HG03066 (cell line): Measurements from ENCODE around the gene HCLS1.
"Not testable (repeated sequence)": the region's sequence is repeated elsewhere in the genome, so short reads cannot be mapped to it uniquely, and the experiment has no call there.

Experiments
- ATAC-seq: cut with Tn5 transposase; IDR thresholded peaks from one replicate; pipeline ENCODE4 v1.9.1; 2021; ENCODE audit warnings: low read depth; ENCODE audit not compliant: unreplicated experiment

The HCLS1 gene, protein sequence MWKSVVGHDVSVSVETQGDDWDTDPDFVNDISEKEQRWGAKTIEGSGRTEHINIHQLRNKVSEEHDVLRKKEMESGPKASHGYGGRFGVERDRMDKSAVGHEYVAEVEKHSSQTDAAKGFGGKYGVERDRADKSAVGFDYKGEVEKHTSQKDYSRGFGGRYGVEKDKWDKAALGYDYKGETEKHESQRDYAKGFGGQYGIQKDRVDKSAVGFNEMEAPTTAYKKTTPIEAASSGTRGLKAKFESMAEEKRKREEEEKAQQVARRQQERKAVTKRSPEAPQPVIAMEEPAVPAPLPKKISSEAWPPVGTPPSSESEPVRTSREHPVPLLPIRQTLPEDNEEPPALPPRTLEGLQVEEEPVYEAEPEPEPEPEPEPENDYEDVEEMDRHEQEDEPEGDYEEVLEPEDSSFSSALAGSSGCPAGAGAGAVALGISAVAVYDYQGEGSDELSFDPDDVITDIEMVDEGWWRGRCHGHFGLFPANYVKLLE

DNA sequence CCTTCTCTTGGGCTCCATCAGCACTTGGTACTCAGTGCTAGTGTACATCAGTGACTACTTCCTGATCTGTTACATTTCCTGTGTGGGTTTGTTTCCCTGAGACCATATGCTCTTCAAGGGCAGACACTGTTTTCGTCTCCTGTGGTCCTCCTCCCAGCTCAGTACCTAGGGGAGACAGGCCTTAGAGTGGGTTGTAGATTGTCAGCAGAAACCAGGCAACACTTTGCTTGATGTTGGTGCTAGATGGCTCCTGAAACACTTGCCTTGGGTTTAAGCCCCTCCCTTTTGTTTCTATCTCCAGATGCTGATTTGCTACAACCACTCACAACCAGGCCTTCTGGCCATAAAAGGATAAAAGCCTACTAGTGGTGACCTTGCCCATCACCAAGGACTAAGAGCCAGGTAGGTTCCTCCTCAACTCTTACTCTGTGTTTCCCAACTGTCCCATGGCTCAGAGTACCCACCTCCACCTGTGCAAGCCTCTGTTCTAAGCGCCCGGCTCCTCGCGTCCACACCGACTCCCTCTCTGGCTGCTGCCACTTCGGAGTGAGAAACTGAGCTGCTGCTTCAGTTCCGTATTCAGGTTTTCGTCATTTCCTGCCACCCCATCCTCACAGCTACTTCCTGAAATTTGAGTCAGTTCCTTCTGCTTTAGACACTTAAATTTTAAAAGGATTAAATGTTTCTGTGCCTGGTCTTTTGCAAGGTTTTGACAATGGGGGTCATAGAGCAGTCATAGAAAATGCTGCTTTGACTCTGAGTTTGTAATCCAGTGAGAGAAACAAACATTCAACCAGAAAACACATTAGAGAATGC, at the start of gene HCLS1:
TSS of gene HCLS1 (minus strand) at position 548 of the 816 bp plus-strand sequence. CDS start 2,556 bp downstream, outside the sequence.
- ATAC-seq: peak; percentile 85

DNA sequence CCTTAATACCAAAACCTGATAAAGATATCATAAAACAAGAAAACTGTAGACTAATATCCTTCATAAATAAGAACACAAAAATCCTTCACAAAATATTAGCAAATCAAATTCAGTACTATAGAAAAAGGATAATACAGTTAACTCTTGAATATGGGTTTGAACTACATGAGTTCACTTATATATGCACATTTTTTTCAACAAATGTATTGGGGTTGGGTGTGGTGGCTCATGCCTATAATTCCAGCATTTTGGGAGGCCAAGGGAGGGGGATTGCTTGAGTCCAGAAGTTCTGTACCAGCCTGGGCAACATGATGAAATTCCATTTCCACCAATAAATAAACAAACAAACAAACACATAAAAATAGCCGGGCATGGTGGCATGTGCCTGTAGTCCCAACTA, 49.6 kb upstream of the HCLS1 start:
- no peak for ATAC-seq

DNA sequence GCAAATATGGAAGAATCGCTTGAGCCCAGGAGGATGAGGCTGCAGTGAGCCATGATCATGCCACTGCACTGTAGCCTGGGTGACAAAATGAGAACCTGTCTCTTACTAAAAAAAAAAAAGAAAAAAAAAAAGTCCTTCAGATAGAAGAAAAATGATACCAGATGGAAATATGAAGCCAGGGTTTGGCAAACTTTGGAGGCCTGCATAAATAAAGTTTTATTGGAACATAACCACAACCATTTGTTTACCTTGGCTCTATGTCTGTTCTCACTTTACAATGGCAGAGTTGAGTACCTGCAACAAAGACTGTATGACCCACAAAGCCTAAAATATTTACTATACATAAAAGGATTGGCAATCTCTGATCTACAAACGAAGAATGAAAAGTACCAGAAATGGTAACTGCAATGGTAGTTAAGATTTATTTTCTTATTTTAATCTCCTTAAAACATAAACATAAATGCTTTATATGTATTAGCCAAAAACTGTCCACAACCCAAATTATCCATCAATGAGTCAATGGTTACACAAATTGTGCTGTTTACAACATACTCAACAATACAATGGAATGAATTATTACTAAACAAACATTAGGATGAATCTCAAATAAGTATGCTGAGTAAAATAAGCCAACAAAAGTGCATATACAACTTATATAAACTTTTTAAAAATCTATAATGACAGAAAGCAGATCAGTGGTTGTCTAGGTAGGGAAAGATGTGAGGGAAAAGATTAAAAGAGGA, 47.0 kb upstream of the HCLS1 start:
- no peak for ATAC-seq

DNA sequence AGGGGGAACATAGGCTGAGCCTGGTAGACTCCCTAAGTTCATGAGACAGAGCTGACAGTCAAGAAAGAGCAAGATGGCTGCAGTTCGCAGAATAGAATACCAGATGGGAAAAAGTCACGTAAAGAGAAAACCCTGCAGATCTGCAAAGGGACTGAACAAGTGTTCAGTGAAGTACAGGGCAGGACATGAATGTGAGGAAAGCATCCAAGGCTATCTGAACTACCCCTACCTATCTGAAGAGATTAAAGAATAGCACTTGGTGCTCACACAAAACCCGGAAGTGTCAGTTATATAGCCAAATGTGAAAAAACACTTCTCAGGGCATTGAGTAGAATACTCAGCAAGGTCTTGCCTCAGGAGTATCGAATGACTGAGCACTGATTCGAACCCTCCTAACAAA, 44.8 kb upstream of the HCLS1 start:
- no peak for ATAC-seq

DNA sequence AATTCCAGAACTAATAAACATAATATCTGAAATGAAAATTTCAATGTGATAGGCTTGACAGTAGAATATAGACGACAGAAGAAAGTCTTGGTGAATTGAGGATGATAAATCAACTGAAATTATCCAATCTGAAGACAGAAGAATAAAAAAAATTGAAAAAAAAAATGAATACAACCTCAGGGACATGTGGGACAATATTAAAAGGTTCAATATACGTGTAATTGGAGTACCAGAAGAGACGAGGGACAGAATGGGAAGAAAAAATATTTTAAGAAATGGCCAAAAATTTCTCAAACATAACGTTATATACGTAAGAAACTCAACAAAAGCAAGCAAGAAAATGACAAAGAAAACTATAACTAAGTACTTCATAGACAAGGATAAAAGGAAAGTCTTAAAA, 43.3 kb upstream of the HCLS1 start:
- no peak for ATAC-seq

DNA sequence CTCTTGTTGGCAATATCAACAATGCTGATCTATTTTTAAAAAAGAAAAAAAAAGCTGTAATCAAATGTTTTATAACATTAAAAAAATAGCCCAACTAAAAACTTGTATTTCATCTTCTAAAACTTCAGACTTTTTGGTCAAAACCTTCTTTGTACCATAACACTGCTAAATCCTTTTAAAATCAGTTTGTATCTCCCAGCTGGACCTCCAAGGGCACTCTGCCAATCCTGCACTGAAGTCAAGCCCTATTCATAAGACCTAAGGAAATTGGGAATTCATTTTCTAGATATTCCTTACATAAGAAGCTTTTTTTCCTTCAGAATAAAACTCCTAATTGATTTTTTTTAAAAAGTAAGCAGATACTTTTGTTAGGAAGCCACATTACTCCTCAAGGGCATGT, 38.2 kb upstream of the HCLS1 start:
- ATAC-seq: no peak

DNA sequence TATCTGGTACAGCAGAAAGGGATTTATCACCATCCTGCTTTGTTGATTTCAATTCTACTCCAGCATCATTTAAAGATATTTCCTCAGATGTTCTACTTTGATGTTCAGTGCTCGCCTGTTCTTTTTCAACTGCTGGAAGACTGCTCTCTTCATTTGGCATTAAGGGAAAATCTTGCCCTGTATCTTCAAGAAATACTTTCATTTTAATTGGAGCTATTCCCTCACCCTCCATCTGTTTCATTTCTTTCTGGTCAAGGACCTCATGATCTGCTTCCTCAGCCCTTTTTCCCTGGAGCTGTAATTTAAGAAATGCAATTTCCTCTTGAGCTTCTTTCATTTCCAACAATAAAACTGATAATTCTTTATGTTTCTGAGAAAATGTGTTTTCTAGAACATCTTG, 37.8 kb upstream of the HCLS1 start:
- no peak for ATAC-seq

DNA sequence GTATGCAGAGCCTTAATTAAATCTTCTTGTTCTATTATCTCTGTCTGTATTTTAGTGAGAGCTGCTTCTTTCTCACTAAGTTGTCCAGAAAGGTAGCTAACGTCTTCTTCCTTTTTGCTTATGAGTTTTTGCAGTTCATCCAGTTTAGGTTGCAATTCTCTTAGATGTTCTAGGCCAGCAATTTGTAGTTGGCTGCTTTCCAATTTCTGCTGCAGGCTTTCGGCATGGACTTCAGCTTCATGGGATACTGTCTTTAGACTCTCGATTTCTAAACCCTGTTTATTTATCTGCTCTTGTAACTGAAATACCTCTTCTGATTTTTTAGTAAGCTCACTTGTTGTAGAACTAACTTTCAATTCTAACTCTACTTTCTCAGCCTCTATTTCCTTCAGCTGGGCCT, 35.5 kb upstream of the HCLS1 start:
- no peak for ATAC-seq

DNA sequence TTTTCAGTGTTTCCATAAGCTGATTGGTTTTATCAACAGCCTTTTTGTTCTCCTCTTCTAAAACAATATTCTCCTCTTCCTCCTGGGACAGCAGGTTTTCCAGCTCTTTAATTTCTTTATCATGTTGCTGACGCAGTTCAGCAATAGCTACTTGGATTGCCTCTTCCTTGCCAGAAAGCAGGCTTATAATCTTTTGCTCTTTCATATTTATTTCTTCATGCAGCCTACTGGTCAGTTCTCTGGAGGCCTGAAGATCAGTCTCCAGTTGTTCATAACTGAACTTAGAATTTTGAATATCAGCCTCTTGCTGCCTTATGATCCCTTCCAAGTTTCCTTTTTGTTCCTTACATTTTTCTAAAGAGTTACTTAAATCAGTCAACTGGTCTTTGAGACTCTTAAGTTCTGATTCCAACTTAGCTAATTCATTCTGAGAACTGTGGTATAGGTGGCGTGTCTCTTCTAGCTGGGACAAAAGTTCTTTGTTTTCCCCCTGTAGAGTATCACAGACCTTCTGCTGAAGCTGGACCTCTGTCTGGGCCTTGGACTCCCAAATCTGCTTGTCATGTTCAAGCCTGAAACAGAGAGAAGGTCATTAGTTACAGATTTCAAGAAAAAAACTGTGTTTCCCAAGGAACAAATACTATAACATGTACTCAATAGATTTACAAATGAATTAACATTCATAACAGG, 31.5 kb upstream of the HCLS1 start:
- ATAC-seq: no peak

DNA sequence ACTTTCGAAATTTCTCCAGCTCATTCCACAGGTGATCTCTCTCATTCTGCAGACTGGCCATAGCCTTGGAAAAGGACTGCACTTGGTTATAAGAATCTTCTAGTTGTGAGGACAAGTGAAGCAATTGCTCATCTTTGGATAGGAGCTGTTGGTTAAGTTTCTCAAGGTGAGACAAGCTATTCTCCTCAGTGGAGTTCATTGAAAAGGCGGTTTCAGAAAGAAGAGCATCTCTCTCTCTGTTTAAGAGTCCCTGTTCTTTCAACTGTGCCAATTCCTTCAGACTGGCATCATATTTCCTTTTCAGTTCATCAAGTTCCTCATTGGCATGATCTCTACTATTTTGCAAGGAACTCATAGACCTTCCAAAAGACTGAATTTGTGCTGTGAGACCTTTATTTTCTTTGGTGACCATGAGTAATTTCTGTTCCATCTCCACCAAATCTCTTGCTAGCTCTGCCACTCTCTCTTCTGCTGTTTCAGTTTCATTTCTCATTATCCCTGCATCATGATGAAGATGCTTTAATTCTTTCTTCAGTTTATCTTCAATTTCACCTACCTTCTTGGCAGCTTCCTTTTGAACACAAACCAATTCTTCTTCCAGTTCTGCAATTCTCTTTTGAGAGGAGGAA, 30.2 kb upstream of the HCLS1 start:
- ATAC-seq: no peak

DNA sequence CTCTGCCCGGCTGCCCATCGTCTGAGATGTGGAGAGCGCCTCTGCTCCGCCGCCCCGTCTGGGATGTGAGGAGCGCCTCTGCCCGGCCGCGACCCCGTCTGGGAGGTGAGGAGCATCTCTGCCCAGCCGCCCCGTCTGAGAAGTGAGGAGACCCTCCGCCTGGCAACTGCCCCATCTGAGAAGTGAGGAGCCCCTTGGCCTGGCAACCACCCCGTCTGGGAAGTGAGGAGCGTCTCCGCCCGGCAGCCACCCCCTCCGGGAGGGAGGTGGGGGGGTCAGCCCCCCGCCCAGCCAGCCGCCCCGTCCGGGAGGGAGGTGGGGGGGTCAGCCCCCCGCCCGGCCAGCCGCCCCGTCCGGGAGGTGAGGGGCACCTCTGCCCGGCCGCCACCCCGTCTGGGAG, 28.0 kb upstream of the HCLS1 start:
- ATAC-seq: not testable (repeated sequence)

DNA sequence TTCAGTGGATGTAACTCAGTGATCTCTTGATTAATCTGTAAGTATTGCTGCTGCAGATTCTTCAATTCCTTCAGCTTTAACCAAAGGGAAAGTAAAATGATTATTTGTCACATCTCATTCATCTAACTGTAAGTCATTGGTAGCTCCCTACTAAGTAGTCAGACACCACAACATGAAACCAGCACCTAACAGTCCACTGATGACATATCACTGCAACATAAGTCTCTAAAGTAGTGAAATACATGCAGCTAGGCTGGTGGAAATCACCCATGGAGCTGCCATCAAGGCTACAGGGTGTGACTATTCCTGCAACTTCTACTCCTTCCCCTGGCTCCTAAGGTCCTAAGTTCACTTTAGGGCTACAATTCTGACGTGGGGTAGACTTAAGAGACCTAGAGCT, 21.1 kb upstream of the HCLS1 start:
- no peak for ATAC-seq

DNA sequence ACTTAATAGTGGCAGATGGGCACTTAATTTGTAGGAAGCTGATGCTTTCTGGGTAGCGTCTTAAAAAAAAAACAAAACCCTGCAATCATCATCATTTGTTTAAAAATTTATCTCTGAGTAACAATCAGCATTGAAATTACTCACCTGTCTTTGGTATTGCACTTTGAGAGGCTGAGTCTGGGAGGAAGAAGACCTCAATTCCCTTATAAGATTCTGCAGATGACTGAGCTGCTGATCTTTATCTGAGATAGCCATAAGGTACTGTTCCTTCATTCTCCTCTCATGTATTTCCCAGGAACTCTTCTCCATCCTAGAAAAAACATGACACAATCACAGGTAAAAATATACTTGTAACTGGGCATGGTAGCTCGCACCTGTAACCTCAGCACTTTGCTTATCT, 16.4 kb upstream of the HCLS1 start:
- no peak for ATAC-seq

DNA sequence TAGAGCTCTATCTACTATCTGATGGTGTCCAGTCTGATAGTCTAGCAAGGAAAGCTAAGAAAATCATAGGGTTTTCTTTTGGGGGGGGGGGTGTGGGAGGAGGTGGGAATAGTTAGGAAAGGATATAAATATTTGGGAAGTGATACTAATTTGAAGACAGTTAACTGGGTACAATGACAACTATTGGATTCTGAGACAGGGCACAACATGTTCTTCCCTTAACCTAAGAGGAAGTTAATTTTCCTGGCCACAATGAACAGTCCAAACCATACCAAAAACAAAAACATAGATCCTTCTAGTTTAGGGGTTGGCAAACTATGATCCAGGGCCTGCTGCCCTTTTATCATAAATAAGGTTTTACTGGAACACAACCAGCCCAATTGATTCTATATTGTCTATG, 10.0 kb upstream of the HCLS1 start:
- no peak for ATAC-seq

DNA sequence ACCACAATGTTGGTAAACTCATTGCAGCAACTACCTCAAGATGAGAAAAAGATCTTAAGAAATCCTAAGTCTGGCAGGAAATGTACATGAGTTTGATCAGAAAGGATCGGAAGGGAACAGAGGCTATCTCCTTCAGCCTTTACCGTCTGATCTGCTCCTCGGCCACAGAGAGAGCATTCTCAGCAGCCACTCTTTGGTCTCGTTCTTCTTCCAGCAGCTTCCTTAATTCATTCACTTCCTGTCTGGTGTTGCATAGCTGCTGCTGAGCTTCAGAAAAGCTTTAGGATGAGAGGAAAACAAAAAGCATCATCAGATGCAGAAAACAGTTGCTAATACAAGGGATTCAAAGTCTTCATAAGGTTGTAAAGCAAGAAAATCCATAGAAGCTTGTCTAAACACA, 6.6 kb upstream of the HCLS1 start:
- no peak for ATAC-seq

DNA sequence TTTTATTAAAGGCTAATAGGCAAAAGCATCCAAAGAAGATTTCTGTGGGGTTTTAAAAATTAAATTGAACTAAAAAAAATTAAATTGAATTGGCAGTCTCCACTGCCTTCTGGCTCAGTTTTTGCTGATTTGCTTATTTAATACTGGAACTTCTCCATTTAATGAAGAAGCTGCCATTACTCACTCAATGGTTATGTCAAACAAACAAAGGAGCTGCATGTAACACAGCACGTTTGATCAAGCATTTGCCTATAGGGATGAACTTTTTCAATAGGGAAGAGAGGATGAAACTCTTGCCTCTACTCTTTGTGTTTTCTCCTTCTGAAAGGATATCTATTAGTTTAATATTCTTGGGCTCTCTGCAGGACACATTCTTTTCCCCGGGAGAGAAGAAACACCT, 4.8 kb upstream of the HCLS1 start:
- ATAC-seq: no peak

DNA sequence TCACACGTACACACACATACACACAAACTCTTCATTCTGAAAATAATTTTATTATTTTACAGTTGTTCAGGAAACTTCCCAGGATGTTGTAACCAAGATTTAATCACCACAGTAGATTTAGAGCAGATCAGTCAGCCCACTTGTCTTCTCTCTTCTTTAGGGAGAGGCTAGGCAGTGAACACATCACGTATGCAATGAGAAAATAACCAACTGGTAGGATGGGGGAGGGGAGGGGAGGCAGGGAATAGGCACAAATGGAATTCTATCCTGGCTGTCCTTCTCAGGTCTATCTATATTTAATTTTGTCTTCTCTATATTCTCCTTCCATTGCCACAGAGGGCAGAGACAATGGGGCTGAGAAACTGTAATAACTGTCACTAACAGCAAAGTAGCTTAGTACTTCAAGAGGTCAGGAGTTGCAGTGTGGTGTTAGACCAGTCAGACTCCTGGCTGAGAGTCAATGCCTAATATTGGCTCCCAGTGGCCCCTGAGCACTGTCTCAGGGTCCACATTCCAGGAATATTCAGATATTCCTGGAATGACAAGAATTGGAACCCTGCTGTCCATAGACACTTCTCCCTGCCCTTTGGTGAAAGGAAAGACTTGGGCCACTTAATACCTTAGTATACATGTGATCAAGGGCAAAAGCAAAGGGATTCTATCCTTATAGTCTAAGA, 2.6 kb upstream of the HCLS1 start:
- no peak for ATAC-seq

DNA sequence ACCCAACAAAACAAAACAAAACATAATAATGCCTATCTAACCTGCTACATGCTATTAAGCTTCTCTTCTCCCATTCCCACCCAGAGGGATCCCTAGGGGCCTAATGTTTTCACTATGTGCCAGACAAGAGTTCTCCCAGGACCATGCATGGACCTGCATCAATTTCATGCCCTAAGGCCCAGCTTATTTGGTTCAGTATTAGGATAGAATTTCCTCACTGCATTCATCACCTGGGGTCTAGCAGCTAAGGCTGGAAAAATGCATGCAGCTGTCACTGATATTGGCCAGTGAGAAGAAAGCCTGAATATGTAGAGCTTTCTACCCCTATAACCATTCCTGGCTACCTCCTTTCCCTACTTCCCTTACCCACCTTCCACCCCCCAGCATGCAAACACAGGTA, 2.0 kb upstream of the HCLS1 start:
- ATAC-seq: no peak

DNA sequence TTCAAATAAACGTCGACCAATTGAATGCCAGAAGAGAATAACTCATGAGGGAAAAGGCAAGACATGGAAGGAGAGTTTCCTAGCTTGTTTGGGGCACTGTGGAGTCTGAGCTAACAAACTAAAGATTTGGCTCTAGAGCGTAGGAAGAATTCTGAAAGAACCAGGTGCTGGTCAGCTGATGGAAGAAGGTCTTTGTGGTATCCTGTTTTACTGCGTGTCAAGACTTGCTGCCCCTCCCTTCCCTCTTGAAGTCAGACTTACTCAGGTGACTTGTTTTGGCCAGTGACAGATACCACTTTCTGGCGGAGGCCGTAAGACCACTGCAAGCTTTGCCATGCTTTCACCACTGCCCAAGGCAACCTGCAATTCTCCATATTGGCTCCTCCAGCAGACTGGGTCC, 673 bp upstream of the HCLS1 start:
- no peak for ATAC-seq

DNA sequence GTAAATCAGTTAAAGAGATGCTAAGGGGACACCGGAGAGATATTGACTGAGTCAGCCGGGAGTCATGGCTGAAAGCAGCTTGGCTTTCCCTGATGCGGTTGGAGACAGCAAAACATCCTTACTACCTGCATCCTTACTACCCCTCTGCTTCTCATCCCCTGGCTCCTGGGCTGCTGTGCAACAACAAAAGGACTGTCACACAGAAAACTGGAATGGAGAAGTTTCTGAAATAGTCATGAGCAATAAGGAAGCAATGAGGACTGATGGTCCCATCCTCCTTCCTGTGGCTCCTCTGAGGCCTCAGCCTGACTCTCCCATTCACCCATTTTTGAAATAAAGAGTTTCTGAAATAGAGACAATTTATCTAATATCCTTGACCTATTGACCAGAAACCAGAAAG, 1.1 kb downstream of the HCLS1 start:
- no peak for ATAC-seq
